Measurements from ENCODE around the gene C16orf96.

C16orf96 gene

GRCh38 chr16:4519274-4520058, 36.7 kb upstream of the C16orf96 start:
- no peak overlapping the region for H3K27ac Mint-ChIP-seq
- H3K36me3 Mint-ChIP-seq: peaks cover 18% of the 10 kb centered on the region
- H3K9me3 Mint-ChIP-seq: no peaks in the 10 kb centered on the region
- H3K4me3 Mint-ChIP-seq: no peak overlapping the region
- no peak for ATAC-seq
- H3K27me3 Mint-ChIP-seq: no peaks in the 10 kb centered on the region
- peaks cover 26% of the 10 kb centered on the region for H3K4me1 Mint-ChIP-seq

GRCh38 chr16:4520913-4521312, 35.2 kb upstream of the C16orf96 start:
- no peak overlapping the region for H3K4me3 Mint-ChIP-seq
- ATAC-seq: no peak
- H3K27me3 Mint-ChIP-seq: no peaks in the 10 kb centered on the region
- H3K27ac Mint-ChIP-seq: no peak overlapping the region
- H3K4me1 Mint-ChIP-seq: peaks cover 12% of the 10 kb centered on the region
- peaks cover 15% of the 10 kb centered on the region for H3K36me3 Mint-ChIP-seq
- H3K9me3 Mint-ChIP-seq: no peaks in the 10 kb centered on the region

- no peak overlapping the region for H3K4me3 Mint-ChIP-seq
- no peak for ATAC-seq
- H3K9me3 Mint-ChIP-seq: no peaks in the 10 kb centered on the region
- no peaks in the 10 kb centered on the region for H3K27me3 Mint-ChIP-seq
- peaks cover 13% of the 10 kb centered on the region for H3K36me3 Mint-ChIP-seq
- H3K27ac Mint-ChIP-seq: no peak overlapping the region
- peaks cover 15% of the 10 kb centered on the region for H3K4me1 Mint-ChIP-seq
Measured at GRCh38 chr16:4522051-4522581, 34.0 kb upstream of the C16orf96 start.

- H3K4me1 Mint-ChIP-seq: peaks cover 11% of the 10 kb centered on the region
- H3K4me3 Mint-ChIP-seq: no peak overlapping the region
- peaks cover 13% of the 10 kb centered on the region for H3K36me3 Mint-ChIP-seq
- ATAC-seq: no peak
- no peaks in the 10 kb centered on the region for H3K27me3 Mint-ChIP-seq
- no peak overlapping the region for H3K27ac Mint-ChIP-seq
- no peaks in the 10 kb centered on the region for H3K9me3 Mint-ChIP-seq
Measured at GRCh38 chr16:4523686-4524085, 32.5 kb upstream of the C16orf96 start.

- Mint-ChIP-seq H3K4me3 (no peak overlapping the region), H3K27ac (peak overlapping the region; percentile 6), H3K27me3 (no peaks in the 10 kb centered on the region), H3K9me3 (no peaks in the 10 kb centered on the region), H3K4me1 (peaks cover 20% of the 10 kb centered on the region), H3K36me3 (peaks cover 13% of the 10 kb centered on the region)
- ATAC-seq: no peak
Measured at GRCh38 chr16:4524571-4524970, 31.6 kb upstream of the C16orf96 start.

- Mint-ChIP-seq H3K4me3 (no peak overlapping the region), H3K27me3 (no peaks in the 10 kb centered on the region), H3K9me3 (no peaks in the 10 kb centered on the region), H3K27ac (no peak overlapping the region), H3K36me3 (peaks cover 13% of the 10 kb centered on the region), H3K4me1 (peaks cover 25% of the 10 kb centered on the region)
- ATAC-seq: no peak
Measured at GRCh38 chr16:4525069-4525468, 31.1 kb upstream of the C16orf96 start.

GRCh38 chr16:4525634-4526277, 30.4 kb upstream of the C16orf96 start:
- no peaks in the 10 kb centered on the region for H3K27me3 Mint-ChIP-seq
- H3K36me3 Mint-ChIP-seq: peaks cover 13% of the 10 kb centered on the region
- no peak overlapping the region for H3K27ac Mint-ChIP-seq
- peaks cover 28% of the 10 kb centered on the region for H3K4me1 Mint-ChIP-seq
- H3K4me3 Mint-ChIP-seq: no peak overlapping the region
- H3K9me3 Mint-ChIP-seq: no peaks in the 10 kb centered on the region
- no peak for ATAC-seq

GRCh38 chr16:4529085-4530060, 26.8 kb upstream of the C16orf96 start:
- H3K27me3 Mint-ChIP-seq: no peaks in the 10 kb centered on the region
- H3K27ac Mint-ChIP-seq: peak overlapping the region; percentile 89
- peaks cover 36% of the 10 kb centered on the region for H3K4me1 Mint-ChIP-seq
- H3K36me3 Mint-ChIP-seq: peaks cover 16% of the 10 kb centered on the region
- H3K4me3 Mint-ChIP-seq: peak overlapping the region; percentile 48
- peak; percentile 80 for ATAC-seq
- no peaks in the 10 kb centered on the region for H3K9me3 Mint-ChIP-seq

GRCh38 chr16:4531811-4532210, 24.3 kb upstream of the C16orf96 start:
- no peaks in the 10 kb centered on the region for H3K27me3 Mint-ChIP-seq
- no peak overlapping the region for H3K4me3 Mint-ChIP-seq
- peaks cover 51% of the 10 kb centered on the region for H3K4me1 Mint-ChIP-seq
- peaks cover 17% of the 10 kb centered on the region for H3K36me3 Mint-ChIP-seq
- no peak for ATAC-seq
- H3K9me3 Mint-ChIP-seq: no peaks in the 10 kb centered on the region
- H3K27ac Mint-ChIP-seq: no peak overlapping the region

GRCh38 chr16:4532238-4532637, 23.9 kb upstream of the C16orf96 start:
- Mint-ChIP-seq H3K36me3 (peaks cover 17% of the 10 kb centered on the region), H3K4me1 (peaks cover 51% of the 10 kb centered on the region), H3K4me3 (no peak overlapping the region), H3K27ac (no peak overlapping the region), H3K27me3 (no peaks in the 10 kb centered on the region), H3K9me3 (no peaks in the 10 kb centered on the region)
- no peak for ATAC-seq

- H3K9me3 Mint-ChIP-seq: no peaks in the 10 kb centered on the region
- H3K36me3 Mint-ChIP-seq: peaks cover 17% of the 10 kb centered on the region
- H3K27ac Mint-ChIP-seq: no peak overlapping the region
- H3K4me1 Mint-ChIP-seq: peaks cover 53% of the 10 kb centered on the region
- no peaks in the 10 kb centered on the region for H3K27me3 Mint-ChIP-seq
- no peak overlapping the region for H3K4me3 Mint-ChIP-seq
- no peak for ATAC-seq
Measured at GRCh38 chr16:4533490-4533889, 22.6 kb upstream of the C16orf96 start.

- no peaks in the 10 kb centered on the region for H3K9me3 Mint-ChIP-seq
- H3K36me3 Mint-ChIP-seq: peaks cover 17% of the 10 kb centered on the region
- no peak overlapping the region for H3K4me3 Mint-ChIP-seq
- peak overlapping the region; percentile 40 for H3K27ac Mint-ChIP-seq
- ATAC-seq: no peak
- H3K4me1 Mint-ChIP-seq: peaks cover 46% of the 10 kb centered on the region
- no peaks in the 10 kb centered on the region for H3K27me3 Mint-ChIP-seq
Measured at GRCh38 chr16:4534151-4534790, 21.9 kb upstream of the C16orf96 start.

GRCh38 chr16:4535627-4536108, 20.5 kb upstream of the C16orf96 start:
- Mint-ChIP-seq H3K36me3 (peaks cover 24% of the 10 kb centered on the region), H3K4me1 (peaks cover 35% of the 10 kb centered on the region), H3K27me3 (no peaks in the 10 kb centered on the region), H3K9me3 (peaks cover 6% of the 10 kb centered on the region), H3K27ac (peak overlapping the region; percentile 1), H3K4me3 (no peak overlapping the region)
- peak; percentile 22 for ATAC-seq

GRCh38 chr16:4536391-4537106, 19.6 kb upstream of the C16orf96 start:
- Mint-ChIP-seq H3K4me1 (peaks cover 35% of the 10 kb centered on the region), H3K27ac (peak overlapping the region; percentile 64), H3K4me3 (peak overlapping the region; percentile 10), H3K27me3 (no peaks in the 10 kb centered on the region), H3K36me3 (peaks cover 24% of the 10 kb centered on the region), H3K9me3 (peaks cover 6% of the 10 kb centered on the region)
- no peak for ATAC-seq

All from stimulated activated memory B cell treated with anti-CD40 and anti-IgM and Interleukin-4, amounts not matched to agents 10 μg/mL and 1 μg/mL and 100 μg/mL, for 72 hours (primary cell).